Astrocyte (in vitro differentiated cells and primary cell): ENCODE results near the gene PKD1L1. TPM values are rescaled to one million over a fixed set of nuclear protein-coding genes. Genes with fewer than 3 reads are reported as not detected.

Experiments used
- DNase-seq: peaks from one replicate; pipeline ENCODE4 v3.0.0-alpha.2; 2010; ENCODE audit warnings: low read depth
- FAIRE-seq: peaks from 2 replicates; lab custom pipeline; 2011; peaks lifted over from hg19 to GRCh38; lab: Jason Lieb, UNC
- H2AFZ ChIP-seq: 2 replicates; pipeline ENCODE4 v1.6.0; 2012; ENCODE audit warnings: low read depth, low read length, inconsistent platforms
- H3K27ac ChIP-seq: 2 replicates; pipeline ENCODE4 v1.5.1; 2011; ENCODE audit warnings: low read depth, low read length, inconsistent platforms
- H3K27me3 ChIP-seq: 2 replicates; pipeline ENCODE4 v1.6.0; 2011; ENCODE audit warnings: low read length, inconsistent platforms; ENCODE audit not compliant: insufficient read depth
- H3K36me3 ChIP-seq: 2 replicates; pipeline ENCODE4 v1.5.1; 2011; ENCODE audit warnings: low read length, inconsistent platforms; ENCODE audit not compliant: insufficient read depth
- H3K4me1 ChIP-seq: 2 replicates; pipeline ENCODE4 v1.5.1; 2011; ENCODE audit warnings: low read length, inconsistent platforms; ENCODE audit not compliant: insufficient read depth
- H3K4me2 ChIP-seq: 2 replicates; pipeline ENCODE4 v1.6.0; 2012; ENCODE audit warnings: low read length, inconsistent platforms
- H3K4me3 ChIP-seq: 2 replicates; pipeline ENCODE4 v1.5.1; 2011; ENCODE audit warnings: low read depth, mild to moderate bottlenecking, low read length, inconsistent platforms; ENCODE audit not compliant: insufficient read depth
- H3K79me2 ChIP-seq: 2 replicates; pipeline ENCODE4 v1.6.0; 2012; ENCODE audit warnings: mild to moderate bottlenecking, low read length, inconsistent platforms; ENCODE audit not compliant: insufficient read depth
- H3K9ac ChIP-seq: 2 replicates; pipeline ENCODE4 v1.6.0; 2012; ENCODE audit warnings: mild to moderate bottlenecking, low read length, inconsistent platforms
- H3K9me3 ChIP-seq: 2 replicates; pipeline ENCODE4 v1.5.1; 2012; ENCODE audit warnings: low read depth, mild to moderate bottlenecking, low read length, inconsistent platforms; ENCODE audit not compliant: insufficient read depth
- H4K20me1 ChIP-seq: 2 replicates; pipeline ENCODE4 v1.6.0; 2012; ENCODE audit warnings: low read length, inconsistent platforms; ENCODE audit not compliant: insufficient read depth
- H3K27ac Mint-ChIP-seq: one replicate; pipeline ENCODE4 v1.8.0; 2021; ENCODE audit warnings: mild to moderate bottlenecking, mixed read lengths; ENCODE audit not compliant: unreplicated experiment
- H3K27me3 Mint-ChIP-seq: one replicate; pipeline ENCODE4 v1.8.0; 2021; ENCODE audit warnings: low read depth, mixed read lengths; ENCODE audit not compliant: unreplicated experiment
- H3K36me3 Mint-ChIP-seq: one replicate; pipeline ENCODE4 v1.8.0; 2021; ENCODE audit warnings: low read depth, mixed read lengths; ENCODE audit not compliant: unreplicated experiment
- H3K4me1 Mint-ChIP-seq: one replicate; pipeline ENCODE4 v1.8.0; 2021; ENCODE audit warnings: low read depth, mixed read lengths; ENCODE audit not compliant: unreplicated experiment
- H3K4me3 Mint-ChIP-seq: one replicate; pipeline ENCODE4 v1.8.0; 2021; ENCODE audit warnings: mild to moderate bottlenecking, moderate library complexity, mixed read lengths; ENCODE audit not compliant: unreplicated experiment
- H3K9me3 Mint-ChIP-seq: one replicate; pipeline ENCODE4 v1.8.0; 2021; ENCODE audit warnings: mild to moderate bottlenecking, mixed read lengths; ENCODE audit not compliant: unreplicated experiment
- CTCF ChIP-seq: IDR thresholded peaks from 2 replicates; pipeline ENCODE4 v1.5.1; 2011; ENCODE audit warnings: low read depth, mild to moderate bottlenecking, inconsistent platforms, low read length, moderate library complexity; ENCODE audit not compliant: insufficient read depth
- EZH2 ChIP-seq: IDR thresholded peaks from 2 replicates; pipeline ENCODE4 v1.6.1; 2012; ENCODE audit warnings: mild to moderate bottlenecking, low read length, inconsistent platforms; ENCODE audit not compliant: insufficient read depth
- total RNA-seq: library from RNA; stranded (reverse); gene quantifications from 2 replicates; pipeline ENCODE4 v1.2.1, GENCODE V29; 2021

PKD1L1 gene
- total RNA-seq, 1 donor from 2014 or later, result 0.39 TPM

- Histone ChIP-seq H3K27me3 (peaks cover 3% of the 10 kb centered on the region), H3K4me2 (no peak overlapping the region), H3K27ac (no peak overlapping the region), H3K9ac (no peak overlapping the region), H4K20me1 (no peaks in the 10 kb centered on the region), H3K4me3 (no peak overlapping the region), H3K4me1 (no peaks in the 10 kb centered on the region), H3K9me3 (no peaks in the 10 kb centered on the region), H3K79me2 (no peaks in the 10 kb centered on the region), H2AFZ (no peak overlapping the region), H3K36me3 (no peaks in the 10 kb centered on the region)
- Mint-ChIP-seq H3K4me1 (no peaks in the 10 kb centered on the region), H3K36me3 (peaks cover 8% of the 10 kb centered on the region), H3K9me3 (no peaks in the 10 kb centered on the region), H3K27me3 (peaks cover 5% of the 10 kb centered on the region), H3K4me3 (no peak overlapping the region), H3K27ac (no peak overlapping the region)
- TF ChIP-seq CTCF (no peak), EZH2 (no peak)
- peak; percentile 50 for DNase-seq
- FAIRE-seq, result no peak
These were observed 121.5 kb downstream of the PKD1L1 start for GRCh38 chr7:47826754-47827153.

- no peaks in the 10 kb centered on the region for H3K79me2 ChIP-seq
- H3K36me3 ChIP-seq, result no peaks in the 10 kb centered on the region
- no peak for FAIRE-seq
- H3K9ac ChIP-seq, result no peak overlapping the region
- Mint-ChIP-seq H3K4me3 (no peak overlapping the region), H3K9me3 (no peaks in the 10 kb centered on the region), H3K36me3 (no peaks in the 10 kb centered on the region), H3K27ac (no peak overlapping the region), H3K27me3 (no peaks in the 10 kb centered on the region), H3K4me1 (peaks cover 7% of the 10 kb centered on the region)
- no peak overlapping the region for H3K4me3 ChIP-seq
- no peak overlapping the region for H3K4me2 ChIP-seq
- H4K20me1 ChIP-seq, result no peaks in the 10 kb centered on the region
- no peak for DNase-seq
- no peak overlapping the region for H2AFZ ChIP-seq
- H3K9me3 ChIP-seq, result no peaks in the 10 kb centered on the region
- H3K4me1 ChIP-seq, result peaks cover 4% of the 10 kb centered on the region
- no peak overlapping the region for H3K27ac ChIP-seq
- no peaks in the 10 kb centered on the region for H3K27me3 ChIP-seq
- no peak for TF ChIP-seq CTCF
- TF ChIP-seq EZH2, result no peak
These were observed 128.7 kb downstream of the PKD1L1 start for GRCh38 chr7:47819607-47819920.

GRCh38 chr7:47818796-47819606 is 129.3 kb downstream of the PKD1L1 start:
- Mint-ChIP-seq H3K9me3 (no peaks in the 10 kb centered on the region), H3K36me3 (no peaks in the 10 kb centered on the region), H3K27me3 (no peaks in the 10 kb centered on the region), H3K27ac (no peak overlapping the region), H3K4me1 (peaks cover 7% of the 10 kb centered on the region), H3K4me3 (no peak overlapping the region)
- Histone ChIP-seq H3K27me3 (no peaks in the 10 kb centered on the region), H3K27ac (no peak overlapping the region), H3K4me3 (no peak overlapping the region), H2AFZ (no peak overlapping the region), H3K9me3 (no peaks in the 10 kb centered on the region), H3K36me3 (no peaks in the 10 kb centered on the region), H3K4me2 (no peak overlapping the region), H4K20me1 (no peaks in the 10 kb centered on the region), H3K79me2 (no peaks in the 10 kb centered on the region), H3K4me1 (peaks cover 4% of the 10 kb centered on the region), H3K9ac (peak overlapping the region; percentile 33)
- DNase-seq (peak; percentile 49), FAIRE-seq (peak; percentile 54)
- TF ChIP-seq CTCF (peak; percentile 100), EZH2 (no peak)
